HG02981 (cell line): ENCODE measurements around the gene RGS10.
A peak's percentile ranks its signal among the peaks of the same experiment; 100 is the strongest.

ENCODE experiments used
- ATAC-seq: cut with Tn5 transposase; IDR thresholded peaks from one replicate; pipeline ENCODE4 v1.9.1; 2021; ENCODE audit warnings: mild to moderate bottlenecking, moderate library complexity; ENCODE audit not compliant: unreplicated experiment

Gene RGS10

GRCh38 chr10:119520283-119520682, 22.2 kb downstream of the RGS10 start:
- no peak for ATAC-seq

GRCh38 chr10:119518936-119519335, 23.6 kb downstream of the RGS10 start:
- no peak for ATAC-seq

- ATAC-seq, result peak; percentile 9
These were observed 24.3 kb downstream of the RGS10 start for GRCh38 chr10:119518176-119518575.

GRCh38 chr10:119517235-119518141, 25.0 kb downstream of the RGS10 start:
- ATAC-seq, result peak; percentile 58

- ATAC-seq, result peak; percentile 72
These were observed 25.9 kb downstream of the RGS10 start for GRCh38 chr10:119516381-119517234.

- ATAC-seq, result no peak
These were observed 26.9 kb downstream of the RGS10 start for GRCh38 chr10:119515511-119516045.

GRCh38 chr10:119514819-119515218, 27.7 kb downstream of the RGS10 start:
- no peak for ATAC-seq

GRCh38 chr10:119511828-119512515, 30.5 kb downstream of the RGS10 start:
- ATAC-seq, result no peak

GRCh38 chr10:119509909-119510451, 32.5 kb downstream of the RGS10 start:
- no peak for ATAC-seq

GRCh38 chr10:119507115-119507514, 35.4 kb downstream of the RGS10 start:
- ATAC-seq, result no peak

- ATAC-seq, result no peak
These were observed 36.8 kb downstream of the RGS10 start for GRCh38 chr10:119505588-119506315.

- no peak for ATAC-seq
These were observed 37.4 kb downstream of the RGS10 start for GRCh38 chr10:119505131-119505551.

GRCh38 chr10:119504651-119505050, 37.9 kb downstream of the RGS10 start:
- ATAC-seq, result no peak

- ATAC-seq, result no peak
These were observed 38.7 kb downstream of the RGS10 start for GRCh38 chr10:119503821-119504220.

- no peak for ATAC-seq
These were observed 39.8 kb downstream of the RGS10 start for GRCh38 chr10:119502618-119503155.

- peak; percentile 53 for ATAC-seq
These were observed 40.3 kb downstream of the RGS10 start for GRCh38 chr10:119502209-119502608.

- ATAC-seq, result no peak
These were observed 40.8 kb downstream of the RGS10 start for GRCh38 chr10:119501690-119502089.

GRCh38 chr10:119500821-119501220, 41.7 kb downstream of the RGS10 start:
- no peak for ATAC-seq

GRCh38 chr10:119500123-119500795, 42.3 kb downstream of the RGS10 start:
- ATAC-seq, result no peak
